ENCODE results near the gene INF2.

Gene INF2

DNA sequence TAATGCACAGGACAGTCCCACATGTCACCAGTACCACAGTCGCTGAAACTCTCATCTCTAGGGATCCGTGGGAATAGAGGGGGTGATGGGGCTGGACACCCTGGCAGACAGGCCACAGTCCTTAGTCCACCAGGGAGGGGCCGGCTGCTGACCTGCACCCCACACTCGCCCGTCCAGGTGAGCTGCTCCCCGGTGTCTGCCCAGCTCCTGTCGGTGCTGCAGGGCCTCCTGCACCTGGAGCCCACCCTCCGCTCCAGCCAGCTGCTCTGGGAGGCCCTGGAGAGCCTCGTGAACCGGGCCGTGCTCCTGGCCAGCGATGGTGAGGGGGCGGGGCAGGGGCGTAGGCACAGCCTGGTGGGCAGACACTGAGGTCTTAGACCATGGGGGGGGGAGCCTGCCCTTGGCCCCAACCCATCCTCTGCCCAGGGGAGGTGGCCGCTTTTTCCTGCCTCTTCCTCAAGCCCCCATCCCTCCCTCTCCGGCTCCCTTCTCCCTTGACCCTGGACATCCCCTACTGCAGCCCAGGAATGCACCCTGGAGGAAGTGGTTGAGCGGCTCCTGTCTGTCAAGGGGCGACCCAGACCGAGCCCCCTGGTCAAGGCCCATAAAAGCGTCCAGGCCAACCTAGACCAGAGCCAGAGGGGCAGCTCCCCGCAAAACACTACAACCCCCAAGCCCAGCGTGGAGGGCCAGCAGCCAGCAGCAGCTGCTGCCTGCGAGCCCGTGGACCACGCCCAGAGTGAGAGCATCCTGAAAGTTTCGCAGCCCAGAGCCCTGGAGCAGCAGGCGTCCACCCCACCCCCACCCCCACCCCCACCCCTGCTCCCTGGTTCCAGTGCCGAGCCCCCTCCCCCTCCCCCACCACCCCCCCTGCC, 17.6 kb downstream of the INF2 start:
- no peak for DNase-seq

DNA sequence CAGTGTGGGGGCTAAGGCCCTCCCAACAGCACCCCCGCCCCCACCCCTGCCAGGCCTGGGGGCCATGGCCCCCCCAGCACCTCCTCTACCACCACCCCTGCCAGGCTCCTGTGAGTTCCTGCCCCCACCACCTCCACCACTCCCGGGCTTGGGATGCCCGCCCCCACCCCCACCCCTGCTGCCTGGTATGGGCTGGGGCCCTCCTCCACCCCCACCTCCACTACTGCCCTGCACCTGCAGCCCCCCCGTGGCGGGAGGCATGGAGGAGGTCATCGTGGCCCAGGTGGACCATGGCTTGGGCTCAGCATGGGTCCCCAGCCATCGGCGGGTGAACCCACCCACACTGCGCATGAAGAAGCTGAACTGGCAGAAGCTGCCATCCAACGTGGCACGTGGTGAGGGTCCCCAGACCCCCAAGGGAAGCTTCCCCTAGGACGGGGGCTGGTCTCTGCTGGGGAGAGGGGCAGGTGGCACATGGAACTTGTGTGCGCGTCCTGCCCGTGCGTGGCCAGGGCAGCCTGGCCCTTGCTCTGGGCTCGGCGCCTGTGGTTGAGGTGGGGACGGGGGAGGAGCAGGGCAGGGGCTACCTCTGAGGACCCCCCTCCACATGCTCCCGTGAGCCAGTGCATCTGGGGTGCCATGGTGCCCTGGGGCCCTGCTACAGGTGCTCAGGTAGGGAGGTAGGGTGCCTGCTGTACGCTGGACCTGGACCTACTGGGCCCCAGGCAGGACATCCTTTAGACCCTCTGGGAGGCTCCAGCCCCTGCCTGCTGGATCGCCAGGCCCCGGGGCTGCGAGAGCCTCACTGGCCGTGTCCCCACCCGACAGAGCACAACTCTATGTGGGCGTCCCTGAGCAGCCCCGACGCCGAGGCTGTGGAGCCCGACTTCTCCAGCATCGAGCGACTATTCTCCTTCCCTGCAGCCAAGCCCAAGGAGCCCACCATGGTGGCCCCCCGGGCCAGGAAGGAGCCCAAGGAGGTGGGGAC, 18.5 kb downstream of the INF2 start:
- no peak for DNase-seq

GRCh38 chr14:104708606-104709268, 19.3 kb downstream of the INF2 start:
- peak; percentile 90 for DNase-seq

- no peak for DNase-seq
Measured at GRCh38 chr14:104709387-104710039, 20.1 kb downstream of the INF2 start.

- DNase-seq: no peak
Measured at GRCh38 chr14:104710071-104710735, 20.8 kb downstream of the INF2 start.

DNA sequence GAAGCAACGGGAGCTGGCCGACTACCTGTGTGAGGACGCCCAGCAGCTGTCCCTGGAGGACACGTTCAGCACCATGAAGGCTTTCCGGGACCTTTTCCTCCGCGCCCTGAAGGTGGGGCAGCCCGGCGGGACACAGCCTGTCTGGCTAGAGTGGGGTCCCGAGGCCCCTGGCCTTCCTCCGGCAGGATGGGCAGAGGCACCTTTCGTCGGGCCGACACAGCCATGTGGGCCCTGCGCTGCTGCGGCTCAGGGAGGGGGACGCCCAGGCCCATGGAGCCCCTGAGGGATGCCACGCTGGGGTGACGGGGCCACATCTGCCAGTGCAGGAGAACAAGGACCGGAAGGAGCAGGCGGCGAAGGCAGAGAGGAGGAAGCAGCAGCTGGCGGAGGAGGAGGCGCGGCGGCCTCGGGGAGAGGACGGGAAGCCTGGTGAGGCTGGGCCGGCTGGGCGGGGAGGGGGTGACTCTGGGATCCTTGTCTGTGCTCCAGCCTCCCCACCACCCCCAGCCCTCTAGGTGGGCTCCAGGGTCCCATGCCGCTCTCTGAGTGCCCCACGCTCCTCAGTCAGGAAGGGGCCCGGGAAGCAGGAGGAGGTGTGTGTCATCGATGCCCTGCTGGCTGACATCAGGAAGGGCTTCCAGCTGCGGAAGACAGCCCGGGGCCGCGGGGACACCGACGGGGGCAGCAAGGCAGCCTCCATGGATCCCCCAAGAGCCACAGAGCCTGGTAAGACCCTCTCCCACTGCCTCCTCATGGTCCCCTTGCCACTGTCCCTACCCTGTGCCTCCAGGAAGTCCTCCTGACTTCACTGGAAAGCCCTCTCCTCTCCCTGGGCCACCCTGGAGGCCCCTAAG, 23.7 kb downstream of the INF2 start:
- DNase-seq: no peak

DNA sequence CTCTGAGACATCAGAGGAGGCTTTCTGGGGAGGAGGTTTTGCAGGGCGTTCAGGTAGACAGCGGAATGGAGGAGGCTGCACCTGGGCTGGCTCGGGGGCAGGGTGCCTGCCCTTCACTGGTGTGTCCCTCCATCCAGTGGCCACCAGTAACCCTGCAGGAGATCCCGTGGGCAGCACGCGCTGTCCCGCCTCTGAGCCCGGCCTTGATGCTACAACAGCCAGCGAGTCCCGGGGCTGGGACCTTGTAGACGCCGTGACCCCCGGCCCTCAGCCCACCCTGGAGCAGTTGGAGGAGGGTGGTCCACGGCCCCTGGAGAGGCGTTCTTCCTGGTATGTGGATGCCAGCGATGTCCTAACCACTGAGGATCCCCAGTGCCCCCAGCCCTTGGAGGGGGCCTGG, 24.6 kb downstream of the INF2 start:
- DNase-seq: no peak

DNA sequence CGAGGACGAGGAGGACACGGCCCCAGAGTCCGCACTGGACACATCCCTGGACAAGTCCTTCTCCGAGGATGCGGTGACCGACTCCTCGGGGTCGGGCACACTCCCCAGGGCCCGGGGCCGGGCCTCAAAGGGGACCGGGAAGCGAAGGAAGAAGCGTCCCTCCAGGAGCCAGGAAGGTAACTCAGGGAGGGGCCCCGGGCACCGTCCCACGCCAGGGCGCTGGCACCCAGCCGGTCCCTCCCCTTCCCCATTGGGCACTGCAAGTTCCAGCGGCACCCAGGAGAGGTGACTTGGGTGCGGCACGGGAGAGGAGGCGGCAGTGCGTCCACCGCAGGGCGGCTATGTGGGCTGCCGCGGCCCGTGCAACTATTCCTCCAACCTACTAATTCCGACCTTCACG, 25.3 kb downstream of the INF2 start:
- no peak for DNase-seq

DNA sequence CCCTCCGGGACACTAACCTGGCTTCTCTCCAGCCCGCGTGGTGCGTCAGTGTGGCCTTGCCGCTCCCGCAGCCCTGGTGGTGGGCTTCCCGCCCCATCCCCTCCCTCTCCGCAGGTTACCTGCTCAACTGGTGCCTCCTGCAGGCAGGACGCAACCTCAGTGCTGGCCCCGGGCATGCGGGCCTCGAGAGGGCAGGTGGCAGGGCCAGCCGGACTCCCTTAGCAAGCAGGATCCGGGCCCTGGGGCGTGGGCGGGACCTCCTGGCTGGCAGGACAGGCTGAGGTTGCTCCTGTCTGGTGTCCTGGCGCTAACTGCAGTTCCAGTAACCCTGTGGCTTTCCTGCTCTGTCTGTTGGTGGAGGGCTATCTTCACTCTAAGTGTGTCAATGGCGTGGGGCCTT, 26.0 kb downstream of the INF2 start:
- DNase-seq: no peak

- no peak for DNase-seq
Measured at GRCh38 chr14:104715871-104716270, 26.5 kb downstream of the INF2 start.

- no peak for DNase-seq
Measured at GRCh38 chr14:104717137-104717536, 27.7 kb downstream of the INF2 start.

DNA sequence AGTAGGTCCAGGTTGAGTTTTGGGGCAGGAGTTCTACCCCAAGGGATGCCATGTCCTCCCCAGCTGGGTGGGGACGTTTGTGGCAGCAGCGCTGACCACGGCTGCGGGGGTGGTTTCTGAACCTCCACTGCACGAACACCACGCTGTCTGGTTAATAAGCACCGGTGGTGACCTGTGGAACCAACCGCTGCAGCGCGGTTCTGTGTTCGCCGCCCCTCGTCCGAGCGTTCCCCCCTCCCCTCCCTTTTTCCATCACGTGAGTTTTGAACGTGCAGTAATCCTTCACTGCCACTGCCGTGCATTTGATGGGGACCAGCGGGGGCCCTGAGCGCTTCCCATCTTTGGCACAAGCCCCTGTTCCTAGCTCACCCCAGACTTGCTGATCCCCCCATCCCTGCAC, 28.2 kb downstream of the INF2 start:
- no peak for DNase-seq

DNA sequence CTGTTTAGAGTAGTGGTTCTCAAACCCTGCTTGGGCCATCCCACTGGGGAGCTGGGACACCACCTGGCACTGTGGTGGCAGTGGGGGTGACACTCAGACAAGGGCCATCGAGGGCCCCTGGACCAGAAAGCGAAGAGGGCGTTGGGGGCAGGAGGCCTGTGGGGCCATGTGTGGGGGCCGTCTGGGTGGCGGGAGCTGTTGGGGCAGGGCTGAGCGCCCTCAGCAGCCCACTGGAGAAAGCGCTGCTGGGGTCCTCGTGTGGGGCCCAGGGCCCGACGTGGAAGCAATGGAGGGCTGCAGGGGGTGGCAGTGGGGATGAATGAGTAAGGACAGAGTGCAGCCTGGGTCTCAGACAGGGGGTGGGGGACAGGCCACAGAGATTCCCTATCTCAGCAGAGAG, 28.7 kb downstream of the INF2 start:
- no peak for DNase-seq

DNA sequence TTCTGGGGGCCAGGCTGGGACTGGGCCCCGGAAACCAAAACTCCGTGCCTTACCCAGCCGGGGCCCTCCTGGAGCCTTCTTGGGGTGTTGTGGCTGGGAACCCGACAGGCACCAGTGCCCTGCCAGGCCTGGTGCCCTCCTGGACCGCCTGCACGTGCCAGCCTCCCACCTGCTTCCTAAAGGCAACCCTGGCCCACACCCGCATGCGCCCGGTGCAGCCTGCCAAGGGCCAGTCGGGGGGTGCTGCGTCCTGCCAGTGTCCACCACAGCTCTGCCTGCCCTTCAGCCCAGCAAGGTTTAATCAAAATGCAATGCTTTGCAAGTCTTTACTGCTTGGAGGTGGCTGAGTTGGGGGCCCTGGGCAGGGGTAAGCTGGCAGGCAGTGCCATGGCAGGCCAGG, 29.5 kb downstream of the INF2 start:
- DNase-seq: no peak

DNA sequence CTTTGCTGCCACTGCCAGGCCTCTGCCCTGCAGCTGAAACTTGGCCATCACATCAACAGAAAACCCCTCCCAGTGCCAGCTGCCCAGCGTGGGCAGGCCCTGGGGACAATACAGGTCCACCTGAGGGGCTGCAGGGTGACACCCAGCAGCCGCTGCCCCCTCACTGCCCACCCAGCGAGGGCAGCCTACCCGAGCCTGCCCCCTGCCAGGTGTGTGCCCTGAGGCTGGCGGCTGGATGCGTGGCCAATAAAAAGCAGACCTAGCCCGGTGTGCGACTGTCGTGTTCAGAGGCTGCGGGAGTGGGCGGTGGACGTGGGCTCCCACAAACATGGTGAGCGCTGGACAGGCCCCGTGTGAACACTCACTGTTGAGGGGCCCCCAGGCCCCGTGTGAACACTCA, 29.9 kb downstream of the INF2 start:
- DNase-seq: no peak

DNA sequence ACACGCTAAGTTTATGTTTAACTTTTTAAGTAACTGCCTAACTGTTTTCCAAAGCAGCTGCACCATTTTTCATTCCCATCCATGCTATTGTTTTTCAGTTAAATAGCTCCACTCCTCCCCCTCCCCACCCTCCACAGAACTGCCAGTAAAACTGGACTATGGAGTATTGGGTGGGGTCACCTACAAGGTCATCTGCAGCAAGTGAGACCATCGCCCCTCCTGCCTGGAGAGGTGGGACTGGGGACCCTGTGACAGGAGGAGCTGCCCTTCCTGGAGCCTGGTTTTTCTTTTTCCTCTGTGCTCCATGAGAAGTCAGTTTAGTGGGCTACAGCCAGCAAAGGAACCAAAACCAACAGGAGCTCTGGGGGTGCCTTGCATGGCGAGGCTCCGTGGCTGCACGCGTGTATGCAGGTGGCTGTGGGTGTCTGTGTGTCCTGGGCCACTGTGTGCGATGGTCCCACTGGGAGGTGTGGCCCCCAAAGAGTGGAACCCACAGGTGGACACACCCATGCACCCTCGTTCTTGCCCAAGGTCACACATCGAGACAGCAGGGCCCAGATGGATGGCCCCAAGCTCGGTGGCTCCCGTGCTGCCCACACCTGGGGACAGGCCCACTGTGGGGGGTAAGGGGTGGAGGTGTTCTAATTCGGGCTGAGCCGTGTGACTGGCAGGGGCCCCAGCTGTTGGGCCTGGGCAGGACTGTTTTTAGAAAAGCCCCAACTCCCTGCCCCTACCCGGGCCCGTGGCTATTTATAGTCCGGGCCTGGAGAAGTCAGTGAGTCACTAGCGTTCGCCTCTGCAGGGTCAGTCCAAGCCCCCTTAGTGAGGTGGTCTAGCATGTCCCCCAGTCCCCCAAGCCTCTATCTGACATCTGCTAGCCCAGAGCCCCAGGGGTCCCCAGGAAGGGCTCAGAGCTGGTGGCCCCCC, 32.4 kb downstream of the INF2 start:
- DNase-seq: no peak

GRCh38 chr14:104722938-104723650, 33.7 kb downstream of the INF2 start:
- no peak for DNase-seq

GRCh38 chr14:104723651-104724406, 34.4 kb downstream of the INF2 start, which contains the start of gene ADSS1:
TSS of gene ADSS1 (plus strand) at chr14:104724229. CDS start at chr14:104724271, 42 bp downstream.
- peak; percentile 86 for DNase-seq

Data from activated effector memory CD4-positive, alpha-beta T cell treated with anti-CD3 and anti-CD28 coated beads, Interleukin-2, amount 50 U/mL, for 16 hours (primary cell).